CD14-positive monocyte (primary cell): ENCODE measurements around the gene CPA4. TPM values are rescaled to one million over a fixed set of nuclear protein-coding genes. Genes with fewer than 3 reads are reported as not detected.
"Not testable (repeated sequence)": the region's sequence is repeated elsewhere in the genome, so short reads cannot be mapped to it uniquely, and the experiment has no call there.

ENCODE experiments used
- DNase-seq, 3 donors: peaks; one replicate each; pipeline ENCODE4 v3.0.0-alpha.2; 2011 to 2022
- H2AFZ ChIP-seq: 2 replicates; pipeline ENCODE4 v1.6.0; 2012; ENCODE audit warnings: mild to moderate bottlenecking, low read depth, low read length, inconsistent platforms; ENCODE audit not compliant: insufficient read depth, poor library complexity, severe bottlenecking
- H3K27ac ChIP-seq, 2 donors: 1 replicate in 1 of 2; 2 replicates in 1 of 2; pipeline ENCODE4 v1.5.1; 2012 to 2013; ENCODE audit warnings: low read length in 2 of 2, control low read depth in 1 of 2, inconsistent platforms in 1 of 2, low read depth in 1 of 2, mild to moderate bottlenecking in 1 of 2
- H3K27me3 ChIP-seq, 2 donors: one replicate each; pipeline versions ENCODE4 v1.6.0 to v1.6.1; 2011 to 2013; ENCODE audit warnings: low read length in 2 of 2; ENCODE audit not compliant: control insufficient read depth in 2 of 2, insufficient read depth in 2 of 2
- H3K36me3 ChIP-seq, 2 donors: replicated peaks in 1 of 2; 1 replicate in 1 of 2; 2 replicates in 1 of 2; pipeline versions ENCODE4 v1.5.1 to v1.6.1; 2012 to 2013; ENCODE audit warnings: low read length in 2 of 2, control low read depth in 1 of 2, inconsistent platforms in 1 of 2, mild to moderate bottlenecking in 1 of 2; ENCODE audit not compliant: insufficient read depth in 2 of 2, control insufficient read depth in 1 of 2
- H3K4me1 ChIP-seq, 2 donors: 1 replicate in 1 of 2; 2 replicates in 1 of 2; pipeline versions ENCODE4 v1.5.1 to v1.6.1; 2012 to 2013; ENCODE audit warnings: low read length in 2 of 2, control low read depth in 1 of 2, inconsistent platforms in 1 of 2, mild to moderate bottlenecking in 1 of 2, moderate library complexity in 1 of 2; ENCODE audit not compliant: insufficient read depth in 2 of 2, control insufficient read depth in 1 of 2
- H3K4me2 ChIP-seq: replicated peaks from 2 replicates; pipeline ENCODE3; 2012; ENCODE audit warnings: low read length, moderate library complexity, mild to moderate bottlenecking; ENCODE audit not compliant: poor library complexity, severe bottlenecking; ENCODE audit errors: extremely low read depth
- H3K4me3 ChIP-seq, 3 experiments: fragments of 200-600 bp in 1 of 3; sonication (generic) in 1 of 3; replicated peaks in 1 of 3; 1 replicate in 2 of 3; 2 replicates in 1 of 3; pipeline ENCODE4 v1.5.1; 2011 to 2013; ENCODE audit warnings: low read length in 3 of 3, mild to moderate bottlenecking in 3 of 3, control low read depth in 2 of 3, low read depth in 2 of 3, inconsistent platforms in 1 of 3, moderate library complexity in 1 of 3
- H3K79me2 ChIP-seq: 2 replicates; pipeline ENCODE4 v1.6.0; 2012; ENCODE audit warnings: mild to moderate bottlenecking, control low read depth, inconsistent platforms, low read length, moderate library complexity; ENCODE audit not compliant: insufficient read depth
- H3K9ac ChIP-seq: 2 replicates; pipeline ENCODE4 v1.6.0; 2017; ENCODE audit warnings: low read length, mild to moderate bottlenecking; ENCODE audit not compliant: insufficient read depth, poor library complexity, severe bottlenecking
- H3K9me3 ChIP-seq, 2 donors: replicated peaks in 1 of 2; 1 replicate in 1 of 2; 2 replicates in 1 of 2; pipeline versions ENCODE4 v1.5.1 to v1.6.1; 2012 to 2013; ENCODE audit warnings: low read length in 2 of 2, control low read depth in 1 of 2; ENCODE audit not compliant: control insufficient read depth in 1 of 2, insufficient read depth in 1 of 2
- H4K20me1 ChIP-seq: 2 replicates; pipeline ENCODE4 v1.6.0; 2012; ENCODE audit warnings: mild to moderate bottlenecking, low read length, control low read depth, moderate library complexity; ENCODE audit not compliant: insufficient read depth
- H3K27ac Mint-ChIP-seq, 7 donors: one replicate each; pipeline ENCODE4 v1.8.0; 2020; ENCODE audit warnings: mild to moderate bottlenecking in 7 of 7, mixed read lengths in 7 of 7, moderate library complexity in 6 of 7, inconsistent platforms in 2 of 7
- H3K27me3 Mint-ChIP-seq, 3 donors: one replicate each; pipeline ENCODE4 v1.8.0; 2021 to 2022; ENCODE audit warnings: low read depth in 3 of 3, mild to moderate bottlenecking in 3 of 3, mixed read lengths in 3 of 3, moderate library complexity in 3 of 3, inconsistent platforms in 1 of 3
- H3K36me3 Mint-ChIP-seq, 2 donors: one replicate each; pipeline ENCODE4 v1.8.0; 2020; ENCODE audit warnings: mixed read lengths in 2 of 2, inconsistent platforms in 1 of 2, mild to moderate bottlenecking in 1 of 2
- H3K4me1 Mint-ChIP-seq: one replicate; pipeline ENCODE4 v1.8.0; 2020; ENCODE audit warnings: mild to moderate bottlenecking, mixed read lengths
- H3K4me3 Mint-ChIP-seq, 2 donors: one replicate each; pipeline ENCODE4 v1.8.0; 2020; ENCODE audit warnings: mild to moderate bottlenecking in 2 of 2, mixed read lengths in 2 of 2, moderate library complexity in 1 of 2
- H3K9me3 Mint-ChIP-seq, 7 donors: one replicate each; pipeline ENCODE4 v1.8.0; 2020 to 2022; ENCODE audit warnings: mixed read lengths in 7 of 7, mild to moderate bottlenecking in 6 of 7, moderate library complexity in 6 of 7, inconsistent platforms in 2 of 7
- CTCF ChIP-seq: fragments of 200-600 bp; IDR thresholded peaks from one replicate; pipeline ENCODE4 v1.8.0; 2022; ENCODE audit warnings: antibody characterized with exemption, mild to moderate bottlenecking
- WGBS: methylation state at CpG from one replicate; pipeline ENCODE4 v1.1.5; 2013; ENCODE audit warnings: missing lambda C conversion rate; ENCODE audit not compliant: insufficient coverage; 5-methylcytosine and 5-hydroxymethylcytosine counted together
- intact Hi-C, 2 donors: fragments of 100-400 bp; cut with micrococcal nuclease; formaldehyde crosslinking; loops; one replicate each; pipeline versions ENCODE4 v1.15.0 to v1.15.1; 2023
- polyA minus RNA-seq: library from RNA; depleted of rRNA, polyadenylated mRNA; stranded (reverse); fragments of >200 nt; gene quantifications from 2 replicates; pipeline ENCODE4 v1.2.3, GENCODE V29; 2012
- polyA plus RNA-seq, 3 donors: library from polyadenylated mRNA; depleted of rRNA in 1 of 3; unstranded in 2 of 3; stranded (reverse) in 1 of 3; fragments of 300-500 nt in 2 of 3; fragments of >200 nt in 1 of 3; fragmentation: Illumina TruSeq in 2 of 3; gene quantifications; 1 replicate in 2 of 3; 2 replicates in 1 of 3; pipeline ENCODE4 v1.2.3, GENCODE V29; 2012 to 2021
- total RNA-seq, 12 experiments: library from RNA in 1 of 12; stranded (reverse) in 1 of 12; fragments of 120-200 nt in 1 of 12; gene quantifications; one replicate each; pipeline ENCODE4 v1.2.4 and lab custom pipeline; 2013 to 2026; ENCODE audit warnings: mixed read lengths in 6 of 12, inconsistent platforms in 1 of 12

Gene CPA4
- not detected for total RNA-seq (2013)
- polyA plus RNA-seq (not detected), polyA minus RNA-seq (not detected in 2 replicates), total RNA-seq (lab: John Stamatoyannopoulos, UW) (0 to 1.0 (median 0.06) reads per million in 11 experiments)

GRCh38 chr7:130292682-130293257 lies at the start of gene CPA4:
Gene CPA4 (plus strand): TSS chr7:130293161. CDS start chr7:130293181, 20 bp downstream.
- Histone ChIP-seq H2AFZ (no peak within 1 kb of the TSS), H3K36me3 (no peaks in the 10 kb centered on the region), H3K4me2 (no peak within 1 kb of the TSS), H3K27me3 (no peaks in the 10 kb centered on the region), H3K79me2 (no peaks in the 10 kb centered on the region), H3K4me1 (no peaks in the 10 kb centered on the region), H3K4me3 (no peak within 1 kb of the TSS), H3K9ac (no peak within 1 kb of the TSS), H4K20me1 (no peaks in the 10 kb centered on the region), H3K27ac (no peak within 1 kb of the TSS), H3K9me3 (no peaks in the 10 kb centered on the region)
- H3K27ac Mint-ChIP-seq: no peak within 1 kb of the TSS
- intact Hi-C loops: no loop called here
- H3K36me3 Mint-ChIP-seq: no peaks in the 10 kb centered on the region
- WGBS: no CpG with 5 or more reads among the region's 1 CpG
- H3K4me3 Mint-ChIP-seq: no peak within 1 kb of the TSS
- peaks cover 6% of the 10 kb centered on the region for H3K4me1 Mint-ChIP-seq
- TF ChIP-seq CTCF: no peak
- H3K9me3 Mint-ChIP-seq: peaks cover 0 to 3% (median 1%) of the 10 kb centered on the region in 7 donors
- peaks cover 0 to 3% (median 0%) of the 10 kb centered on the region in 3 donors for H3K27me3 Mint-ChIP-seq
- no peak for DNase-seq

- intact Hi-C loops: loop anchor here in 1 of 2 donors (10.0 kb wide), 1 partner anchor 511 kb away; no protein-coding TSS in a partner anchor
- not testable (repeated sequence) for H3K9me3 Mint-ChIP-seq, H3K79me2 ChIP-seq, H3K4me3 ChIP-seq, H3K4me1 ChIP-seq, H4K20me1 ChIP-seq, H3K36me3 ChIP-seq, H3K27me3 Mint-ChIP-seq, H3K9me3 ChIP-seq, H2AFZ ChIP-seq, H3K36me3 Mint-ChIP-seq, H3K27ac Mint-ChIP-seq, DNase-seq, H3K27me3 ChIP-seq, H3K27ac ChIP-seq, H3K4me3 Mint-ChIP-seq, H3K9ac ChIP-seq, H3K4me2 ChIP-seq
- WGBS: 22% methylated on average over 1 of the region's 1 CpG
- H3K4me1 Mint-ChIP-seq: peaks cover 16% of the 10 kb centered on the region
These were observed 49.5 kb upstream of the CPA4 start for GRCh38 chr7:130243486-130243885.

- Mint-ChIP-seq H3K9me3 (peaks cover 5 to 17% (median 7%) of the 10 kb centered on the region in 7 donors), H3K4me1 (peaks cover 18% of the 10 kb centered on the region)
- not testable (repeated sequence) for H3K36me3 ChIP-seq, H3K79me2 ChIP-seq, H3K4me3 Mint-ChIP-seq, H3K36me3 Mint-ChIP-seq, H3K4me3 ChIP-seq, H3K27me3 ChIP-seq, H3K27ac Mint-ChIP-seq, H3K9ac ChIP-seq, H2AFZ ChIP-seq, H3K9me3 ChIP-seq, H3K27me3 Mint-ChIP-seq, H4K20me1 ChIP-seq, H3K4me2 ChIP-seq, H3K4me1 ChIP-seq, DNase-seq, H3K27ac ChIP-seq
- no CpG with 5 or more reads among the region's 1 CpG for whole genome bisulfite sequencing
- intact Hi-C loops: loop anchor here in 1 of 2 donors (10.0 kb wide), 1 partner anchor 508 kb away; no protein-coding TSS in a partner anchor
These were observed 46.5 kb upstream of the CPA4 start for GRCh38 chr7:130246491-130246890.

- peaks cover 8 to 31% (median 17%) of the 10 kb centered on the region in 7 donors for H3K9me3 Mint-ChIP-seq
- intact Hi-C loops: loop anchor here in 1 of 2 donors (10.0 kb wide), 1 partner anchor 506 kb away; no protein-coding TSS in a partner anchor
- 100% methylated on average over 3 of the region's 5 CpGs for WGBS
These were observed 44.1 kb upstream of the CPA4 start for GRCh38 chr7:130248842-130249241.

More at GRCh38 chr7:130248842-130249241, 44.1 kb upstream of the CPA4 start:
- not testable (repeated sequence) for H3K27me3 ChIP-seq, H3K4me3 Mint-ChIP-seq, H3K36me3 Mint-ChIP-seq, H3K4me1 Mint-ChIP-seq, H4K20me1 ChIP-seq, H3K4me2 ChIP-seq, DNase-seq, H3K27me3 Mint-ChIP-seq, H3K27ac Mint-ChIP-seq, H3K27ac ChIP-seq, H2AFZ ChIP-seq, H3K36me3 ChIP-seq, H3K9ac ChIP-seq, H3K9me3 ChIP-seq, H3K4me3 ChIP-seq, H3K79me2 ChIP-seq, H3K4me1 ChIP-seq
